Natural killer cell (primary cell): ENCODE data around the gene BTBD9. TPM values are rescaled to one million over a fixed set of nuclear protein-coding genes. Genes with fewer than 3 reads are reported as not detected.

Experiments
- ATAC-seq, 3 donors: fragments of 150-1000 bp in 2 of 3; fragments of 200-7000 bp in 1 of 3; cut with Tn5 transposase; 1 replicate in 1 of 3; 2 replicates in 2 of 3; pipeline ENCODE4 v1.10.0; 2021; ENCODE audit warnings: mild to moderate bottlenecking in 2 of 3, moderate library complexity in 2 of 3
- DNase-seq, 2 donors: peaks; one replicate each; pipeline versions ENCODE4 v3.0.0 to v3.0.0-alpha.2; 2013 to 2021; ENCODE audit warnings: mixed read lengths in 1 of 2
- H3K27ac ChIP-seq: one replicate; pipeline ENCODE4 v1.5.1; 2013; ENCODE audit warnings: mild to moderate bottlenecking, low read length
- H3K27me3 ChIP-seq: one replicate; pipeline ENCODE4 v1.6.1; 2013; ENCODE audit warnings: low read length; ENCODE audit not compliant: control insufficient read depth, insufficient read depth
- H3K36me3 ChIP-seq: one replicate; pipeline ENCODE4 v1.6.1; 2013; ENCODE audit warnings: low read length; ENCODE audit not compliant: control insufficient read depth, insufficient read depth
- H3K4me1 ChIP-seq: one replicate; pipeline ENCODE4 v1.6.1; 2013; ENCODE audit warnings: low read length; ENCODE audit not compliant: control insufficient read depth, insufficient read depth
- H3K4me3 ChIP-seq: one replicate; pipeline ENCODE4 v1.5.1; 2013; ENCODE audit warnings: low read length
- H3K9me3 ChIP-seq: one replicate; pipeline ENCODE4 v1.6.1; 2013; ENCODE audit warnings: low read length; ENCODE audit not compliant: control insufficient read depth, insufficient read depth
- H3K27ac Mint-ChIP-seq, 2 donors: one replicate each; pipeline ENCODE4 v1.8.0; 2022; ENCODE audit warnings: mild to moderate bottlenecking in 2 of 2, mixed read lengths in 2 of 2, moderate library complexity in 1 of 2
- H3K27me3 Mint-ChIP-seq, 2 donors: one replicate each; pipeline ENCODE4 v1.8.0; 2022; ENCODE audit warnings: low read depth in 2 of 2, mixed read lengths in 2 of 2
- H3K36me3 Mint-ChIP-seq: one replicate; pipeline ENCODE4 v1.8.0; 2022; ENCODE audit warnings: mixed read lengths
- H3K4me1 Mint-ChIP-seq, 2 donors: one replicate each; pipeline ENCODE4 v1.8.0; 2022; ENCODE audit warnings: mixed read lengths in 2 of 2
- H3K4me3 Mint-ChIP-seq: one replicate; pipeline ENCODE4 v1.8.0; 2022; ENCODE audit warnings: mild to moderate bottlenecking, moderate library complexity, mixed read lengths
- H3K9me3 Mint-ChIP-seq, 2 donors: one replicate each; pipeline ENCODE4 v1.8.0; 2022; ENCODE audit warnings: mixed read lengths in 2 of 2
- CTCF ChIP-seq: fragments of 200-600 bp; IDR thresholded peaks from one replicate; pipeline ENCODE4 v1.8.0; 2022; ENCODE audit warnings: antibody characterized with exemption
- WGBS: methylation state at CpG from one replicate; pipeline ENCODE4 v1.1.7; 2013; ENCODE audit warnings: missing lambda C conversion rate; ENCODE audit not compliant: insufficient coverage; 5-methylcytosine and 5-hydroxymethylcytosine counted together
- intact Hi-C: fragments of 100-400 bp; cut with micrococcal nuclease; formaldehyde crosslinking; loops from one replicate; pipeline ENCODE4 v1.14.2; 2022
- total RNA-seq, 4 donors: library from RNA; stranded (reverse); fragments of 120-200 nt in 1 of 4; gene quantifications; one replicate each; pipeline versions ENCODE4 v1.2.3 to v1.2.4, GENCODE V29; 2013 to 2022

The BTBD9 gene
- total RNA-seq, 3 donors from 2014 or later (not counting 1 experiment from before 2014, with no cell fraction given), result 51.6 to 70.3 (median 54.3) TPM

GRCh38 chr6:38155144-38155543 is 484.6 kb downstream of the BTBD9 start:
- H3K27me3 Mint-ChIP-seq, result no peaks in the 10 kb centered on the region
- 76% methylated on average over 9 of the region's 9 CpGs for WGBS
- H3K9me3 ChIP-seq, result no peaks in the 10 kb centered on the region
- TF ChIP-seq CTCF, result no peak
- peaks cover 23 to 43% of the 10 kb centered on the region in 2 donors for H3K4me1 Mint-ChIP-seq
- peaks cover 8% of the 10 kb centered on the region for H3K36me3 ChIP-seq
- DNase-seq (no peak), ATAC-seq (peak; percentile 52 to 88 (median 80))
- H3K36me3 Mint-ChIP-seq, result no peaks in the 10 kb centered on the region
- peak overlapping the region; percentile 45 to 46 for H3K27ac Mint-ChIP-seq
- no peaks in the 10 kb centered on the region for H3K9me3 Mint-ChIP-seq
- intact Hi-C loops, result no loop called here
- peaks cover 11% of the 10 kb centered on the region for H3K4me1 ChIP-seq
- no peaks in the 10 kb centered on the region for H3K27me3 ChIP-seq
- H3K4me3 Mint-ChIP-seq, result no peak overlapping the region
- H3K27ac ChIP-seq, result no peak overlapping the region
- H3K4me3 ChIP-seq, result no peak overlapping the region

GRCh38 chr6:38154731-38155130 is 485.0 kb downstream of the BTBD9 start:
- Histone ChIP-seq H3K4me3 (no peak overlapping the region), H3K27ac (no peak overlapping the region), H3K27me3 (no peaks in the 10 kb centered on the region), H3K9me3 (no peaks in the 10 kb centered on the region), H3K4me1 (peaks cover 11% of the 10 kb centered on the region), H3K36me3 (peaks cover 8% of the 10 kb centered on the region)
- no peak for DNase-seq
- ATAC-seq, result no peak
- H3K27ac Mint-ChIP-seq, result peak overlapping the region; percentile 45 to 46
- WGBS, result 96% methylated on average over 8 of the region's 8 CpGs
- H3K27me3 Mint-ChIP-seq, result no peaks in the 10 kb centered on the region
- no peaks in the 10 kb centered on the region for H3K9me3 Mint-ChIP-seq
- intact Hi-C loops, result no loop called here
- no peak for TF ChIP-seq CTCF
- H3K4me1 Mint-ChIP-seq, result peaks cover 26 to 45% of the 10 kb centered on the region in 2 donors
- H3K36me3 Mint-ChIP-seq, result no peaks in the 10 kb centered on the region
- no peak overlapping the region for H3K4me3 Mint-ChIP-seq

- no peak overlapping the region for H3K4me3 Mint-ChIP-seq
- no peak overlapping the region for H3K27ac Mint-ChIP-seq
- TF ChIP-seq CTCF, result no peak
- WGBS, result 89% methylated on average over 16 of the region's 16 CpGs
- peaks cover 31 to 49% of the 10 kb centered on the region in 2 donors for H3K4me1 Mint-ChIP-seq
- Histone ChIP-seq H3K4me3 (no peak overlapping the region), H3K27ac (no peak overlapping the region), H3K9me3 (no peaks in the 10 kb centered on the region), H3K36me3 (peaks cover 13% of the 10 kb centered on the region), H3K27me3 (no peaks in the 10 kb centered on the region), H3K4me1 (peaks cover 11% of the 10 kb centered on the region)
- ATAC-seq (no peak), DNase-seq (no peak)
- intact Hi-C loops, result no loop called here
- no peaks in the 10 kb centered on the region for H3K36me3 Mint-ChIP-seq
- no peaks in the 10 kb centered on the region for H3K9me3 Mint-ChIP-seq
- no peaks in the 10 kb centered on the region for H3K27me3 Mint-ChIP-seq
Measured at GRCh38 chr6:38153798-38154345, 485.9 kb downstream of the BTBD9 start.
